HG03066 (cell line): ENCODE results near the gene SLC15A2.

Experiments used
- ATAC-seq: cut with Tn5 transposase; IDR thresholded peaks from one replicate; pipeline ENCODE4 v1.9.1; 2021; ENCODE audit warnings: low read depth; ENCODE audit not compliant: unreplicated experiment

SLC15A2 gene

GRCh38 chr3:121979246-121979645 is 85.0 kb downstream of the SLC15A2 start:
- no peak for ATAC-seq

- ATAC-seq, result peak; percentile 82
Measured at GRCh38 chr3:121979734-121980449, 85.7 kb downstream of the SLC15A2 start.

- no peak for ATAC-seq
Measured at GRCh38 chr3:121980450-121980796, 86.2 kb downstream of the SLC15A2 start.

- ATAC-seq, result no peak
Measured at GRCh38 chr3:121981473-121981872, 87.3 kb downstream of the SLC15A2 start.

GRCh38 chr3:121985846-121986245 is 91.6 kb downstream of the SLC15A2 start:
- ATAC-seq, result no peak

GRCh38 chr3:121988146-121988545 is 93.9 kb downstream of the SLC15A2 start:
- ATAC-seq, result no peak

GRCh38 chr3:121989943-121990342 is 95.7 kb downstream of the SLC15A2 start:
- ATAC-seq, result no peak

- ATAC-seq, result peak; percentile 70
Measured at GRCh38 chr3:121992601-121993560, 98.7 kb downstream of the SLC15A2 start.
